ENCODE data around the gene TMCO6.

- no peak for TF ChIP-seq POLR2A (IDR thresholded peaks at IDR 0.05; ENCODE audit: low read length)
- TF ChIP-seq GATA1 (IDR thresholded peaks at IDR 0.05; ENCODE audit: low read depth, low read length) = no peak
Measured at GRCh38 chr5:140628711-140629110, 10.5 kb upstream of the TMCO6 start.

Measured in erythroblast (primary cell).